Hematopoietic multipotent progenitor cell (in vitro differentiated cells): ENCODE measurements around the gene GOLGA3. TPM values are rescaled to one million over a fixed set of nuclear protein-coding genes. Genes with fewer than 3 reads are reported as not detected.
A peak's percentile ranks its signal among the peaks of the same experiment; 100 is the strongest.
"Not testable (repeated sequence)": the region's sequence is repeated elsewhere in the genome, so short reads cannot be mapped to it uniquely, and the experiment has no call there.

Experiments used
- DNase-seq, 3 donors: peaks; one replicate each; pipeline ENCODE4 v3.0.0-alpha.2; 2011 to 2015; ENCODE audit warnings: low read depth in 2 of 3, low spot score in 2 of 3
- total RNA-seq: library from RNA; depleted of rRNA; stranded (reverse); fragments of >200 nt; gene quantifications from one replicate; pipeline ENCODE4 v1.2.3, GENCODE V29; 2012

GOLGA3 gene
- total RNA-seq, 1 donor = 50.4 TPM

GRCh38 chr12:132783917-132784531 is 44.6 kb downstream of the GOLGA3 start:
- DNase-seq = no peak

- no peak for DNase-seq
These were observed 46.7 kb downstream of the GOLGA3 start for GRCh38 chr12:132781938-132782337.

- DNase-seq = no peak
These were observed 48.8 kb downstream of the GOLGA3 start for GRCh38 chr12:132779781-132780353.

- no peak for DNase-seq
These were observed 51.1 kb downstream of the GOLGA3 start for GRCh38 chr12:132777614-132778013.

GRCh38 chr12:132776816-132777568 is 51.7 kb downstream of the GOLGA3 start:
- DNase-seq = no peak

- DNase-seq = not testable (repeated sequence)
These were observed 52.4 kb downstream of the GOLGA3 start for GRCh38 chr12:132776230-132776625.

GRCh38 chr12:132775502-132776229 is 53.0 kb downstream of the GOLGA3 start:
- no peak for DNase-seq

GRCh38 chr12:132774646-132775275 is 53.9 kb downstream of the GOLGA3 start:
- no peak for DNase-seq

GRCh38 chr12:132774159-132774558 is 54.5 kb downstream of the GOLGA3 start:
- no peak for DNase-seq

GRCh38 chr12:132773077-132773955 is 55.4 kb downstream of the GOLGA3 start:
- no peak for DNase-seq

GRCh38 chr12:132772606-132773005 is 56.1 kb downstream of the GOLGA3 start:
- no peak for DNase-seq

- DNase-seq = peak in 1 of 3 donors; percentile 21
These were observed 57.4 kb downstream of the GOLGA3 start for GRCh38 chr12:132771126-132771838.

GRCh38 chr12:132766380-132767085 is 62.1 kb downstream of the GOLGA3 start:
- no peak for DNase-seq

GRCh38 chr12:132765361-132765760 is 63.3 kb downstream of the GOLGA3 start:
- DNase-seq = no peak

GRCh38 chr12:132764231-132764630 is 64.4 kb downstream of the GOLGA3 start:
- DNase-seq = no peak

- DNase-seq = peak; percentile 77 to 95 (median 94)
These were observed 66.6 kb downstream of the GOLGA3 start for GRCh38 chr12:132761921-132762583.

GRCh38 chr12:132761032-132761920 is 67.4 kb downstream of the GOLGA3 start, which contains the start of gene ANKLE2:
ANKLE2 (minus strand) TSS chr12:132761832; CDS start chr12:132761798, 34 bp downstream.
- peak; percentile 30 to 82 (median 60) for DNase-seq
